Pancreas (tissue), 10 donors: Measurements from ENCODE around the gene MYO7B. TPM values are rescaled to one million over a fixed set of nuclear protein-coding genes. Genes with fewer than 3 reads are reported as not detected.
A peak's percentile ranks its signal among the peaks of the same experiment; 100 is the strongest.

Source experiments
- ATAC-seq, 4 donors: fragments of 200-7000 bp; cut with Tn5 transposase; one replicate each; pipeline versions ENCODE4 v1.8.0 to v1.9.1; 2020; ENCODE audit warnings: mild to moderate bottlenecking in 4 of 4, moderate library complexity in 4 of 4
- DNase-seq, 6 donors: peaks; one replicate each; pipeline ENCODE4 v3.0.0-alpha.2; 2020
- FAIRE-seq: peaks from 2 replicates; lab custom pipeline; 2012; peaks lifted over from hg19 to GRCh38; lab: Jason Lieb, UNC
- H3K27ac ChIP-seq, 4 donors: fragments of 200-600 bp; sonication (generic); 1 replicate in 3 of 4; 2 replicates in 1 of 4; pipeline versions ENCODE4 v1.5.0 to v1.8.0; 2020
- H3K27me3 ChIP-seq, 4 donors: fragments of 200-600 bp; one replicate each; pipeline ENCODE4 v1.8.0; 2021
- H3K36me3 ChIP-seq, 3 donors: fragments of 200-600 bp; sonication (generic) in 1 of 3; one replicate each; pipeline versions ENCODE4 v1.5.0 to v1.8.0; 2020 to 2021
- H3K4me1 ChIP-seq, 3 donors: fragments of 200-600 bp; one replicate each; pipeline ENCODE4 v1.8.0; 2021
- H3K4me3 ChIP-seq, 4 donors: fragments of 200-600 bp; sonication (generic) in 2 of 4; one replicate each; pipeline versions ENCODE4 v1.5.0 to v1.8.0; 2020 to 2021
- H3K9me3 ChIP-seq, 4 donors: fragments of 200-600 bp; one replicate each; pipeline ENCODE4 v1.8.0; 2021
- WGBS, 2 donors: extraction: QIAGEN DNeasy Blood & Tissue Kit; methylation state at CpG; one replicate each; pipeline ENCODE4 v1.1.7; 2013; 5-methylcytosine and 5-hydroxymethylcytosine counted together
- intact Hi-C, 3 donors: fragments of 100-400 bp; cut with DNase I; formaldehyde crosslinking; loops; one replicate each; pipeline versions ENCODE4 v1.11.1 to v1.14.2; 2022
- polyA plus RNA-seq, 2 donors: library from polyadenylated mRNA; stranded (reverse); fragments of 200-250 nt; gene quantifications; one replicate each; pipeline ENCODE4 v1.2.3, GENCODE V29; 2013
- total RNA-seq, 6 donors: library from RNA; stranded (reverse); fragmentation: NEBNext Ultra II Directional in 4 of 6; extraction: Animal tissue kit (Norgen Biotek cat#: 25700) in 4 of 6; gene quantifications; one replicate each; pipeline versions ENCODE4 v1.2.1 to v1.2.4, GENCODE V29; 2021 to 2023
- TF ChIP-seq, protein P1 (sequence below), 4 donors: fragments of 200-600 bp; sonication (generic) in 3 of 4; IDR thresholded peaks; one replicate each; pipeline versions ENCODE4 v1.5.0 to v1.8.0; 2021; ENCODE audit warnings: antibody characterized with exemption in 4 of 4
- donor health status: healthy with polysubstance abuse.
- donor health status: DM: no; HTN: no; CAD: no; lungs with moderate emphysema.
- donor health status: DM: no; HTN: no; CAD: no.
- donor health status: control.
- donor health status: control.
- donor health status: Bipolar disorder and iron deficiency.
- donor health status: DM: yes; HTN: yes; CAD: no.
- donor health status: DM: no; HTN: no; CAD: no.
- donor health status: DM: no; HTN: no; CAD: no.
- donor health status: DM: yes; HTN: yes; CAD: no.

Gene MYO7B
- total and polyA plus RNA-seq, 8 donors, result 0.12 to 1.5 (median 0.83) TPM

- Histone ChIP-seq H3K4me3 (no peak overlapping the region), H3K27ac (no peak overlapping the region), H3K27me3 (no peaks in the 10 kb centered on the region), H3K36me3 (no peaks in the 10 kb centered on the region), H3K4me1 (no peaks in the 10 kb centered on the region), H3K9me3 (no peaks in the 10 kb centered on the region)
- DNase-seq (peak in 3 of 6 donors; percentile 6 to 58 (median 49)), ATAC-seq (no peak), FAIRE-seq (no peak)
- TF ChIP-seq, protein P1, sequence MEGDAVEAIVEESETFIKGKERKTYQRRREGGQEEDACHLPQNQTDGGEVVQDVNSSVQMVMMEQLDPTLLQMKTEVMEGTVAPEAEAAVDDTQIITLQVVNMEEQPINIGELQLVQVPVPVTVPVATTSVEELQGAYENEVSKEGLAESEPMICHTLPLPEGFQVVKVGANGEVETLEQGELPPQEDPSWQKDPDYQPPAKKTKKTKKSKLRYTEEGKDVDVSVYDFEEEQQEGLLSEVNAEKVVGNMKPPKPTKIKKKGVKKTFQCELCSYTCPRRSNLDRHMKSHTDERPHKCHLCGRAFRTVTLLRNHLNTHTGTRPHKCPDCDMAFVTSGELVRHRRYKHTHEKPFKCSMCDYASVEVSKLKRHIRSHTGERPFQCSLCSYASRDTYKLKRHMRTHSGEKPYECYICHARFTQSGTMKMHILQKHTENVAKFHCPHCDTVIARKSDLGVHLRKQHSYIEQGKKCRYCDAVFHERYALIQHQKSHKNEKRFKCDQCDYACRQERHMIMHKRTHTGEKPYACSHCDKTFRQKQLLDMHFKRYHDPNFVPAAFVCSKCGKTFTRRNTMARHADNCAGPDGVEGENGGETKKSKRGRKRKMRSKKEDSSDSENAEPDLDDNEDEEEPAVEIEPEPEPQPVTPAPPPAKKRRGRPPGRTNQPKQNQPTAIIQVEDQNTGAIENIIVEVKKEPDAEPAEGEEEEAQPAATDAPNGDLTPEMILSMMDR (IDR thresholded peaks at IDR 0.05), result no peak
- 81 to 85% methylated on average over 37 to 38 of the region's 38 CpGs for WGBS, 2 donors
- intact Hi-C loops, result no loop called here
Measured at GRCh38 chr2:127623388-127624319, 88.2 kb downstream of the MYO7B start.

GRCh38 chr2:127624320-127624755 lies 88.9 kb downstream of the MYO7B start:
- intact Hi-C loops, result no loop called here
- Histone ChIP-seq H3K4me3 (no peak overlapping the region), H3K27ac (no peak overlapping the region), H3K9me3 (no peaks in the 10 kb centered on the region), H3K4me1 (no peaks in the 10 kb centered on the region), H3K27me3 (no peaks in the 10 kb centered on the region), H3K36me3 (no peaks in the 10 kb centered on the region)
- ATAC-seq (no peak), FAIRE-seq (no peak), DNase-seq (peak in 2 of 6 donors; percentile 3 to 38)
- TF ChIP-seq, protein P1 (IDR thresholded peaks at IDR 0.05), result no peak
- WGBS, 2 donors, result 75 to 77% methylated on average over 4 to 5 of the region's 5 CpGs

DNA sequence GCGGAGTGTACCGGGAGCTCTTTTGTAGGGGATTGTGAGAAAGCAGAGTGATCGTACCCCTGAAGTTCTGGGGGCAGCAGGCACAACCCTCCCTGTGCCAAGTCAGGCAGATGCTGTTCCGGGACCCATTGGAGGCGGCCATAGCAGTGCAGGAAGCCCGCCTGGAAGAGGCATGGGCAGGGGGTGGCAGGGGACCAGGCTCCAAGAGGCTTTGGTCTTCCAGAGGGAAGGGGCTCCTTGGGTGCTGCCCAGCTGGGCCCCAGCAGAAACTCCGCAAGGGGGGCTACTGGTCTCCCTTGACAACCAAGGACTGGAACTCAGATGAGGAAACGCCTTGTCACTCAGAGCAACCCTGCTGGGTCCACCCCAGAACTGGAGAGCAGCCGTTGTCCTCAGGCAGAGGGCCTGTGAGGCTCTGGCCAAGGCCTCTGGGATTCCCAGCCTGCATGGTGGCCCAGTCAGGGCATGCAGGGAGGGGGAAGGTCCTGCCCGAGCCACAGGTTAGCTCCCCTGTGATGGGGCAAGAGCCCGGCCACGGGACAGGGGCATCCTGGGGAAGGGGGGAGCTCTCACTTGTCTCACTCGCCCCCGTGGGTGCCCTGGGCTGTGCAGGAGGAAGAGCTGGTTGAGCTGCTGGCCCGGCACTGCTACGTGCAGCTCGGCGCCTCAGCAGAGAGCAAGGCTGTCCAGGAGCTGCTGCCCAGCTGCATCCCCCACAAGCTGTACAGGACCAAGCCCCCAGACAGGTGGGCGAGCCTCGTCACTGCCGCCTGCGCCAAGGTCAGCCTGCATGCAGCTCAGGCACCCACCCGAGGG lies 89.5 kb downstream of the MYO7B start:
- Histone ChIP-seq H3K36me3 (no peaks in the 10 kb centered on the region), H3K9me3 (no peaks in the 10 kb centered on the region), H3K27ac (no peak overlapping the region), H3K4me3 (no peak overlapping the region), H3K4me1 (no peaks in the 10 kb centered on the region), H3K27me3 (no peaks in the 10 kb centered on the region)
- ATAC-seq (no peak), DNase-seq (peak in 3 of 6 donors; percentile 12 to 65 (median 53)), FAIRE-seq (no peak)
- WGBS, 2 donors, result 74 to 81% methylated on average over 23 of the region's 23 CpGs
- intact Hi-C loops, result no loop called here
- TF ChIP-seq, protein P1 (IDR thresholded peaks at IDR 0.05), result no peak

- ATAC-seq (no peak), DNase-seq (peak in 3 of 6 donors; percentile 1 to 35 (median 29)), FAIRE-seq (no peak)
- TF ChIP-seq, protein P1 (IDR thresholded peaks at IDR 0.05), result no peak
- Histone ChIP-seq H3K27me3 (no peaks in the 10 kb centered on the region), H3K9me3 (no peaks in the 10 kb centered on the region), H3K27ac (no peak overlapping the region), H3K36me3 (no peaks in the 10 kb centered on the region), H3K4me3 (no peak overlapping the region), H3K4me1 (no peaks in the 10 kb centered on the region)
- intact Hi-C loops, result no loop called here
- WGBS, 2 donors, result 76 to 77% methylated on average over 2 of the region's 2 CpGs
Measured at GRCh38 chr2:127625572-127625951, 90.1 kb downstream of the MYO7B start.
